ENCODE measurements around the gene PIP4K2A.

GRCh38 chr10:22551681-22552365, 162.6 kb downstream of the PIP4K2A start:
- TF ChIP-seq CTCF (IDR thresholded peaks at IDR 0.05) (no peak), POLR2AphosphoS5 (IDR thresholded peaks at IDR 0.05) (no peak)

Data from prostate gland (tissue), 2 donors.